IPS DF 6.9 (cell line): ENCODE results near the gene PARD3.

Experiments used
- DNase-seq: peaks from one replicate; pipeline ENCODE4 v3.0.0-alpha.2; 2013; ENCODE audit warnings: low read depth, low spot score
- H3K27ac ChIP-seq: one replicate; pipeline ENCODE4 v1.5.1; 2013; ENCODE audit warnings: low read length, control low read depth
- H3K27me3 ChIP-seq: 2 replicates; pipeline ENCODE4 v1.6.1; 2013; ENCODE audit warnings: mild to moderate bottlenecking, low read length; ENCODE audit not compliant: control insufficient read depth, insufficient read depth
- H3K36me3 ChIP-seq: 2 replicates; pipeline ENCODE4 v1.6.1; 2013; ENCODE audit warnings: low read length; ENCODE audit not compliant: control insufficient read depth, insufficient read depth
- H3K4me1 ChIP-seq: 2 replicates; pipeline ENCODE4 v1.6.1; 2013; ENCODE audit warnings: low read length; ENCODE audit not compliant: control insufficient read depth, insufficient read depth
- H3K4me3 ChIP-seq: 2 replicates; pipeline ENCODE4 v1.5.1; 2013; ENCODE audit warnings: mild to moderate bottlenecking, low read length
- H3K9me3 ChIP-seq: 2 replicates; pipeline ENCODE4 v1.6.1; 2013; ENCODE audit warnings: low read length, inconsistent platforms; ENCODE audit not compliant: control insufficient read depth, insufficient read depth
- WGBS: extraction: QIAGEN DNeasy Blood & Tissue Kit; methylation state at CpG from one replicate; pipeline ENCODE4 v1.1.7; 2013; ENCODE audit warnings: mixed read lengths, missing lambda C conversion rate; ENCODE audit not compliant: insufficient read length, insufficient coverage; 5-methylcytosine and 5-hydroxymethylcytosine counted together

Gene PARD3

DNA sequence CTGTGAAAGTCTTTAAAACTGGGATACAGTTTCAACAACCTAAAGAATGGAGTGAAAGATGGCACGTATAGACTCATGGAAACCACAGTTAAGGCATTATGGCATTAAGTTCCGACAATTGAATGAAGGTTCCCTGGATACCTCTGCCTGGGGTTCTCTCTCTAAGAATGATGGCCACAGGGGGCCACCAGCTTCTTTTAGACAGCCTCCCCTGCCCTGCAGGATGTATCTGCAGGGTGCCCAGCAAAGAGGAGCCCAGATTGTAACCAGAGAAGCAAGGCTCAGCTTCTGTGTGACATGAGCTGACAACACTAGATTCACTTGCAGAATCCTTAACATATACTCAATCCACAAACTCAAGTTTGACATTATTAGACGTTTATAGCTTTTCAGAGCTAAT lies 645.4 kb downstream of the PARD3 start:
- H3K9me3 ChIP-seq: no peaks in the 10 kb centered on the region
- H3K27ac ChIP-seq: no peak overlapping the region
- H3K4me3 ChIP-seq: no peak overlapping the region
- no CpG with 5 or more reads among the region's 3 CpGs for WGBS
- no peaks in the 10 kb centered on the region; the same call in 1 of the 2 replicates for H3K4me1 ChIP-seq
- H3K36me3 ChIP-seq: no peaks in the 10 kb centered on the region
- DNase-seq: no peak
- no peaks in the 10 kb centered on the region for H3K27me3 ChIP-seq

DNA sequence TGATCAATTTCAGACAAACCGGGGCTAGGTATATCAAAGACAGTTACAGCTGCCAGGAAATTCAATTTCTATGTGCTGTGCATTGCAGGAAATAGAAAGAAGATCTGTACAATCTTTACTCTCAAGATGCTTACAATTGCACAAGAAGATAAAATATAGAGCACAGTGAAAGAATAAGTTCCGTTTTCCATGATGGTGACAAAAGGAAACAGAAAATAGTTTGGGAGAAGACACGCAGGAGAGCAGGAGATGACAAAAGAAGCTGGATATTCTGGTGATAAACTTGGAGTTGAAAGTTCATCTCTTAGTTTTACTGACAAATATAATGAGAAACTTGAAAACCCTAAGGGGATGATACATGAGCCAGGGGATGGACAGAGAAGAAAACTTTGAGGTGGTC lies 646.0 kb downstream of the PARD3 start:
- WGBS: no CpG with 5 or more reads among the region's 3 CpGs
- no peaks in the 10 kb centered on the region for H3K27me3 ChIP-seq

DNA sequence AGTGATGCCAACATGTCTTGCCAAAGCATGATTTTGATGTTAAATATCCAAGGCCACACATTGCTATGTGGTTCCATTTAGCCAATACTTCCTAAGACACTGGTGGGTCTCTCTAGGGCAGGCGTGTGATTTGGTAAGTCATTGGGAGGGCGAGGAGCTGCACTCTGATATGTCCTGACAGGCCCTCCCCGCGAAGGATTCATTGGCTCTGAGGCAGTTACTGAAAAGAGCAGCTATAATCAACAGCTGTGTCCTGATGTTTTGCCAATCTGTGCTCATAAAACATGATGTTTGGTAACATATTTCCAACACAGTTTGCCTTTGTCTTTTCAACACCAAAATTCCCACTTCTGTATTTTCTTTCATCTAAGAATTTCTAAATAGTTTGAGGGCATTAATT lies 646.7 kb downstream of the PARD3 start:
- no peaks in the 10 kb centered on the region for H3K36me3 ChIP-seq
- H3K27ac ChIP-seq: no peak overlapping the region
- no peak for DNase-seq
- H3K4me3 ChIP-seq: no peak overlapping the region
- no peaks in the 10 kb centered on the region for H3K27me3 ChIP-seq
- no peaks in the 10 kb centered on the region for H3K9me3 ChIP-seq
- H3K4me1 ChIP-seq: no peaks in the 10 kb centered on the region; the same call in 1 of the 2 replicates
- no CpG with 5 or more reads among the region's 4 CpGs for WGBS

More for the DNA sequence above, 646.0 kb downstream of the PARD3 start:
- no peak overlapping the region for H3K4me3 ChIP-seq
- no peaks in the 10 kb centered on the region; the same call in 1 of the 2 replicates for H3K4me1 ChIP-seq
- H3K9me3 ChIP-seq: no peaks in the 10 kb centered on the region
- no peaks in the 10 kb centered on the region for H3K36me3 ChIP-seq
- DNase-seq: no peak
- no peak overlapping the region for H3K27ac ChIP-seq

GRCh38 chr10:34166823-34167222 lies 648.3 kb downstream of the PARD3 start:
- Histone ChIP-seq H3K27ac (no peak overlapping the region), H3K36me3 (no peaks in the 10 kb centered on the region), H3K27me3 (no peaks in the 10 kb centered on the region), H3K9me3 (no peaks in the 10 kb centered on the region), H3K4me3 (no peak overlapping the region), H3K4me1 (no peaks in the 10 kb centered on the region; the same call in 1 of the 2 replicates)
- no CpG with 5 or more reads among the region's 6 CpGs for WGBS
- no peak for DNase-seq

DNA sequence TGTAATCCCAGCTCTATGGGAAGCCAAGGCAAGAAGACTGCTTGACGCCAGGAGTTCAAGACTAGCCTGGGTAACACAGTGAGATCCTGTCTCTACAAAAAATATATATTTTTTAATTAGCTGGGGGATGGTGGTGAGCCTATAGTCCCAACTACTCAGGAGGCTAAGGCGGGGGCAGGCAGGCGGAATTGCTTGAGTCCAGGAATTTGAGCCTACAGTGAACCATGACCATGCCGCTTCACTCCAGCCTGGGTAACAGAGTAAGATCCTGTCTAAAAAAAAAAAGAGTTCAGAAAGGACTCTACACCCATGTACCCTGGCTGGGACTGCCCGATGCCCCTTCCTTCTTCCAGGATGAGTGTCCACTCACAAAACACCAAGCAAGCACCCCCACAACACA lies 648.7 kb downstream of the PARD3 start:
- no CpG with 5 or more reads among the region's 5 CpGs for WGBS
- Histone ChIP-seq H3K27ac (no peak overlapping the region), H3K9me3 (no peaks in the 10 kb centered on the region), H3K4me3 (no peak overlapping the region), H3K36me3 (no peaks in the 10 kb centered on the region), H3K4me1 (no peaks in the 10 kb centered on the region; the same call in 1 of the 2 replicates), H3K27me3 (no peaks in the 10 kb centered on the region; the same call in 1 of the 2 replicates)
- DNase-seq: no peak

DNA sequence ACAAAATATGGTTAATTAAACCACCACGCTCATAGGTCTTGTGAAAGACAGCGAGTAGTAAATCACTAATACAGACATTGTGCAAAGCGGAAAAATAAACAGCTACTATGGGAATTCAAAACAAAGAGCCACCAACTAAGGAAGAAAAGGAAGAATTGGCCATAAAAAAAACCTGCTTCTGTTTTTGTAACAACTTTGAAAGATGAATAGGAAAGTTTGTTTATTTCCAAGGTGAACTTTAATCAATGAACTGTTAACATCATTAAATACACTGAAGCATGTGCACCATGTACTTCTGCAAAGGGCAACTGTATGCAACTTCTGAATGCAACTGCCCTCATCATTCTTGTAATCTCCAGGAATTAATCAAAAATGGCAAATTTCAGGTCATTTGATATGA lies 651.1 kb downstream of the PARD3 start:
- no peaks in the 10 kb centered on the region for H3K4me1 ChIP-seq
- no peaks in the 10 kb centered on the region for H3K9me3 ChIP-seq
- no peak overlapping the region for H3K27ac ChIP-seq
- no peaks in the 10 kb centered on the region; the same call in 1 of the 2 replicates for H3K27me3 ChIP-seq
- no peaks in the 10 kb centered on the region for H3K36me3 ChIP-seq
- no peak for DNase-seq
- no peak overlapping the region for H3K4me3 ChIP-seq
- WGBS: no CpG with 5 or more reads among the region's 3 CpGs

DNA sequence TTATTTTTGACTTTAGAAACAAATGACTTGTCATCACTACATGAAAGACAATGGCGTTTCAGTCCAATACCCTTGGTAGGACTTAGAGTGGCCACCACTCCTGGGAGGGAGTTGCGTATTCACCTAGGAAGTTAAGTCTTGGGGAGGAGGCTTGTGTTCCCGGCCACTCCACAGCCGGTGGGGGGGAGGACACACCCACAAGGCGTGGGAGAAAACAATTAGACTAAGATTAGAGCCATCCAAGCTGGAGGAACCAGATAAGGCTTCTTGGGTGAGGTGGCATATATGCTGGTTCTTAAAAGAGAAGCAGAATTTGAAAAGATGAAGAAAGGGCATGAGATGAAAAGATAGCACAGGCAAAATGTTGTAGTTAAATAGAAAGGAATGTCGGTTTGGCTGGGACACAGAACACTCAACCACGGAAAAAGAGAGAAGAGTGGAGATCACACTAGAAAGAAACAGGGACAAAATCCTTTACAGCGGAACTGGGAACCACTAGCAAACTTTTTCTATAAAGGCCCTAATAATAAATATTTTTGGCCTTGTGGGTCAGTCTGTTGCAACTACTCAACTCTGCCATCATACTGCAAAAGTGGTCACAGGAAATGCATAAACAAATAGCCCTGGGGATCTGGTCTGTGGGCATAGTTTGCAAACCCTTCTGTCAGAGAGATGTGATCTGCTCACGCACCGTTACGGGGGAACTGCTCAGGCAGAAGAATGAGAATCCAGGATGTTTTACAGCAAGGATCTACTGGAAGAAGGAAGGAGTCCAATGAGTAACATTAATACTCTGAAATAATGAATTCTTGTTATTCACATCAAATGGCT lies 651.8 kb downstream of the PARD3 start:
- no peak overlapping the region for H3K4me3 ChIP-seq
- no peak overlapping the region for H3K27ac ChIP-seq
- whole genome bisulfite sequencing: no CpG with 5 or more reads among the region's 11 CpGs
- H3K27me3 ChIP-seq: no peaks in the 10 kb centered on the region; the same call in 1 of the 2 replicates
- DNase-seq: no peak
- H3K9me3 ChIP-seq: no peaks in the 10 kb centered on the region
- H3K4me1 ChIP-seq: no peaks in the 10 kb centered on the region
- H3K36me3 ChIP-seq: no peaks in the 10 kb centered on the region

DNA sequence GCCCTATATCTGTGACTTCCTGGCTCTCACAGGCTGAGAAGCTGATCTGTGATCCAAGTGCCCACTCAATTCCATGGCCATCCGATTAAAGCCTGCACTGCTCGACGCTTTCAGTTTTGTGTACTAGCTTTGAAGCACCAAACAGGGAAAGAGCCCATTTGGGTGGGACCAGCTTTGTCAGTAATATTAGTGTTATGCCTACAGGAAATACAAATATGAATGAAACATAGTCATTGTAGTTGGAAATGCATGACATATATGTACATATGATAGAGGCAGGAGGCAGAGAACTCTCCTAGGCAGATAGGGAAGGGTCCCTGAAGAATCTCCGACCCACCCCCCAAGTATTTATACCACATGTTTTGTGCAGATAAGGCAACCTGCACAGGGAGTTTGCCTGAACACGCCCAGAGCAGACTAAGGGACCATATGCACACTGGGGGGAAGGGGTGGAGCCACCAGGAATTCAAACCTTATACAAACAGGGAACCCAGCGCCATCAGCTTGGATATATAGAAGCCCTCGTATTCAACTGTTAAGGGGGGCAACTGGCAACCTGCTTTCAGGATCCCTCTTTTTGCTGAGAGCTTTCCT lies 653.2 kb downstream of the PARD3 start:
- no peaks in the 10 kb centered on the region for H3K36me3 ChIP-seq
- H3K27me3 ChIP-seq: no peaks in the 10 kb centered on the region; the same call in 1 of the 2 replicates
- no peaks in the 10 kb centered on the region for H3K4me1 ChIP-seq
- no peak for DNase-seq
- H3K27ac ChIP-seq: no peak overlapping the region
- no peak overlapping the region for H3K4me3 ChIP-seq
- no peaks in the 10 kb centered on the region for H3K9me3 ChIP-seq
- WGBS: no CpG with 5 or more reads among the region's 7 CpGs

- Histone ChIP-seq H3K27ac (no peak overlapping the region), H3K4me1 (no peaks in the 10 kb centered on the region), H3K36me3 (no peaks in the 10 kb centered on the region), H3K9me3 (no peaks in the 10 kb centered on the region), H3K4me3 (no peak overlapping the region), H3K27me3 (no peaks in the 10 kb centered on the region; the same call in 1 of the 2 replicates)
- DNase-seq: no peak
- no CpG with 5 or more reads among the region's 3 CpGs for WGBS
These were observed 654.5 kb downstream of the PARD3 start for GRCh38 chr10:34160595-34160994.

DNA sequence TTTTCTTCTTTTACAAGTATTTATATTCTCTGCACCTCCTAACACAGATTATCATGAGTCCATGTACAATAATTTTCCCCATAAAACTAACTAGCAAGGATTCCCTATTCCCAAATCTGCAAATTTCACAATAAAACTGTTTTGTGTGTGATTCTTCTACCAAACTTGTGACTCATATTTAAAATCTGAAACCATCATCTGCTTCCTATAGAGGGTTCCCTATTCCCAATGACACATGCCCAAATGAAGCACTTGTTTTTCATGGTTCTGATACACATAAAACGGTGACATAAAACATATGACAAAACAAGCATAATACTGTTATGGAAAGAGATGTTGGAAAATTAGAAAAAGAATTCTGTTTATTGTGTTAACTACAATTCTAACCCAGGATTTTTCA lies 657.6 kb downstream of the PARD3 start:
- H3K27ac ChIP-seq: no peak overlapping the region
- H3K4me1 ChIP-seq: no peaks in the 10 kb centered on the region
- no peaks in the 10 kb centered on the region for H3K9me3 ChIP-seq
- no peak for DNase-seq
- H3K27me3 ChIP-seq: no peaks in the 10 kb centered on the region; the same call in 1 of the 2 replicates
- H3K36me3 ChIP-seq: no peaks in the 10 kb centered on the region
- WGBS: no CpG with 5 or more reads among the region's 1 CpG
- no peak overlapping the region for H3K4me3 ChIP-seq
